Amygdala (tissue), 56 donors: Measurements from ENCODE around the gene BCL2L12.

Source experiments
- DNase-seq, 56 donors: peaks; one replicate each; lab custom pipeline; 2025; lab: John Stamatoyannopoulos, UW

BCL2L12 gene

GRCh38 chr19:49660338-49660961 is 5.3 kb upstream of the BCL2L12 start:
- DNase-seq = no peak

- DNase-seq = no peak
Measured at GRCh38 chr19:49662011-49662410, 3.7 kb upstream of the BCL2L12 start.

GRCh38 chr19:49663224-49663623 is 2.5 kb upstream of the BCL2L12 start:
- no peak for DNase-seq

- peak; percentile 24 to 91 (median 74) for DNase-seq
Measured at GRCh38 chr19:49664171-49665035, 1.3 kb upstream of the BCL2L12 start.

GRCh38 chr19:49665036-49665350 is 740 bp upstream of the BCL2L12 start:
- no peak for DNase-seq

- no peak for DNase-seq
Measured at GRCh38 chr19:49666120-49666444, 349 bp downstream of the BCL2L12 start.

GRCh38 chr19:49667473-49667872 is 1.7 kb downstream of the BCL2L12 start:
- DNase-seq = no peak

- DNase-seq = no peak
Measured at GRCh38 chr19:49669516-49669915, 3.8 kb downstream of the BCL2L12 start.

GRCh38 chr19:49672131-49672919 is 6.6 kb downstream of the BCL2L12 start:
- peak in 47 of 56 donors; percentile 12 to 81 (median 49) for DNase-seq

- DNase-seq = peak in 31 of 56 donors; percentile 42 to 95 (median 85)
Measured at GRCh38 chr19:49676136-49676783, 10.5 kb downstream of the BCL2L12 start.

- peak; percentile 84 to 100 (median 100) for DNase-seq
Measured at GRCh38 chr19:49676784-49677230, 11.1 kb downstream of the BCL2L12 start.

GRCh38 chr19:49677231-49677900 is 11.6 kb downstream of the BCL2L12 start, which contains the start of gene PRMT1:
Gene PRMT1, plus strand, starts transcription at chr19:49677271. Its CDS starts 10 bp downstream, at chr19:49677281.
- DNase-seq = peak in 13 of 56 donors; percentile 24 to 67 (median 56)

- DNase-seq = peak in 44 of 56 donors; percentile 6 to 72 (median 44)
Measured at GRCh38 chr19:49677901-49678674, 12.4 kb downstream of the BCL2L12 start.

GRCh38 chr19:49678985-49679770 is 13.4 kb downstream of the BCL2L12 start:
- no peak for DNase-seq

- no peak for DNase-seq
Measured at GRCh38 chr19:49679771-49680413, 14.2 kb downstream of the BCL2L12 start.

- peak in 55 of 56 donors; percentile 33 to 94 (median 75) for DNase-seq
Measured at GRCh38 chr19:49680421-49681351, 15.0 kb downstream of the BCL2L12 start.

- DNase-seq = no peak
Measured at GRCh38 chr19:49681830-49682229, 16.1 kb downstream of the BCL2L12 start.
